Activated naive CD4-positive, alpha-beta T cell treated with Interleukin-2 at 50 U/mL for 16 hours (primary cell): Measurements from ENCODE around the gene CD9.

Experiments used
- DNase-seq: peaks from one replicate; pipeline ENCODE4 v3.0.0-alpha.2; 2020

The CD9 gene

DNA sequence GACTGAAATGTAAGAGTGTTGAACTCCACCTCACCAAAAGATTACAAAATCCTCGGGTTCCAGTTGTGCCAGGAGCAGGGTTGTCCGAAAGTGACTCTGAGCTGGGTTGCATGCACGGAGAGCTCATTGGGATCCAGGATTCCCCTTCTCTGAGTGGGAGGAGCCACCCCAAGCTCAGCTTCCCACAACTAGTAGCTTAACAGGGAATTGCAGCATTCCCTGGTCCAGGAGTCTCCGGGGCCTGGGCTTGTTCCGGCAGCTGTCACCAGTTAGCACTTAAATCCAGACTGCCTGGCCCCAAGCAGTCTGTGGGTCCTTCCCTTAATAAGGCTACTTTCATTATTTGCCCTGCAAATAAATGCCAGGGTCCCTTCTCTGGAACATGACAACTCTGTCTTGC is 50.1 kb downstream of the CD9 start:
- DNase-seq = no peak

DNA sequence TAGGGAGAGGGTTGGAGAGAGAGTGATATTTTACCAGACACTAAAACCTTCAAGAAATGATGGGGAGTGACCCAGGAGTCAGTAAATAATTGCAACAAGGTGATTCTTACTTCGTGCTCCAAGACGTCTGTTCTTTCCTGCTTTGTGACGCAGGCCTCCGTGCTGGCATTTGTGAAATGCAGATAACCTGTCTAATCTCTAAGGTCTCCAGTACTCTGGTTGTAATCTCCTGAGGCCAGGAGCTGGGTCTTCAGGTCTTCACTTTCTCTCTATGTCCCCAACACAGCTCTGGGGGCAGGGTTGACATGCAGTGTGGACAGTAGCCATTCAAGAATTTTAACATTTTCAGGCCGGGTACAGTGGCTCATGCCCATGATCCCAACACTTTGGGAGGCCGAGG is 53.1 kb downstream of the CD9 start:
- no peak for DNase-seq

DNA sequence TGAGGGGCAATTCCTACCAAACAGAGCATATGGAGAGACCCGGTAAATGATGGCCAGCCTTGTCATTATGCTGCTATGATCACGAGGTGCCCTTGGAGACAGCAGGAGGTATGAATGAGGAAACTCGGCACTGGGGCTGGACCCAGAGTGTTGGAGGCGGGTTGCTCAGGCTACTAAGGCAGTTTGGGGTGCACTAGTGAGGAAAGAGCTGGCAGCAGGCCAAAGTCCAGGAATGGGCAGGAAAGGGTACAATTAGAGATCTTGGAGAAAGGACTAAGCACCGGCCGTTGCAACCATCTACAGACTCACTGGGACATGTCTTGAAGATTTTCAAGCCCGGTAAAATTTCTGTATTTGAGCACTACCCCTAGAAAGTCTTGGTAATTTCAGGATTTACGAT is 54.3 kb downstream of the CD9 start:
- DNase-seq = no peak

DNA sequence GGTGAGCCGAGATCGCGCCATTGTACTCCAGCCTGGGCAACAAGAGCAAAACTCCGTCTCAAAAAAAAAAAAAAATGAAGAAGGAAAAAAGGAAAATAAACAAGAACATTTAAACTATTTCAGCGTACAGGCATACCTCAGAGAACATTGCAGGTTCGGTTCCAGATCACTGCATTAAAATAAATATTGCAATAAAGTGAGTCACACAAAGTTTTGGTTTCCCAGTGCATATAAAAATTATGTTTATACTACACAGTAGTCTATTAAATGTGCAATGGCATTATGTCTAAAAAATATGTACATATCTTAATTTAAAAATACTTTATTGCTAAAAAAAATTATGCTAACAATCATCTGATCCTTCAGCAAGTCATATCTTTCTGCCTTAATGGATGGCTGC is 56.8 kb downstream of the CD9 start:
- DNase-seq = no peak

DNA sequence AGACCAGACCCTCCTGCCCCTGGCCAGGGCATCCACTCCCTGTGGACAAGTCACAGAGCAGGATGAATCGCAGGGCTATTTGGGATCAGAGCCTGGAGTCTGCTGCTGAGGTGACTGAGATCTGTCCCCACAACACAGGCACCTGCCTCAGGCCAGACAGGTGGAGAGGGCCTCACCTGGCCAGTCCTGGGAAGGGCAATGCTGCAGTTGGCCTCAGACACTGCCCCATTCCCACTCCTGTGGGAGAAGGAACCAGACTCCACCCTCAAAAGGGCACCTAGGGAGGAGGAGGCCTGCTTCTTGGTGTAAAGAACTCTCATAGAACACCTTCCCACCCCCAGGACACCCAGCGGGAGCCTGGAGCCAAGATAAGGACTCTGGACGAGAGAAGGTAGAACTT is 62.0 kb downstream of the CD9 start:
- no peak for DNase-seq

DNA sequence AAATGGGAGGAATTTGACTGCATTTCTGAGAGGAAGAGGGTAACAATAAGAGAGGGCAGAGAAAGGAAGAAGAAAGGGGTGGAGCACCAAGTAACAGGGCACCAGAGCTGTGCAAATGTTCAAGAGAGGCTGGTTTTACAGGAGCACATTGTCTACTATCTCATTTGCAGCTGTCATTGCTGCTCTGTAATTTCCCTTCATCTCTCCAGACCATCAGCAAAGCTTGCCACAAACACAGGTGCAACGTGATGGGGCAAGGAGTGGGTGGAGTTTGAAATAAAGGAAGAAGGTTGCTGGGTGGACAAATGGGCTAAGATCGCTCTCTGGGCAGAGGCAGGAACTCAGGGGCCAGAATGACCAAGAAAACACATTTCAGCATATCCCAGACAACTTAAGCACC is 62.4 kb downstream of the CD9 start:
- no peak for DNase-seq

DNA sequence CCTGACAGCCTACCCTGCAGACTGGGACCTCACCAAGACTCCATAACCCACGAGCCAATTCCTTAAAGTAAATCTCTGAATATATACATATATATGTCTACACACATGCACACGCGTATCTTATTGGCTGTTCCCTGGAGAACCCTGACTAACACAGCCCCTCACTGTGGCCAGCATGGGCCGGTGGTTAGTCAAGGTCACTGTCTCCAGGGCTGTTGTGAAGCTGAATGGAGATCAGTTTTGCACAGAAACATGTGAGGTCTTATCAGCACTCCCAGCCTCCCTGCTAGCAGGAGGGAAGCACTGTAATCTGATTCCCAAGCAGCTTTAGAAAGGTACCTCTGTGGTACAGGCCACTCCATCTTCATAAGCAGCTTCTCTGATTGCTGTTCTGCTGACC is 63.7 kb downstream of the CD9 start:
- DNase-seq = no peak

DNA sequence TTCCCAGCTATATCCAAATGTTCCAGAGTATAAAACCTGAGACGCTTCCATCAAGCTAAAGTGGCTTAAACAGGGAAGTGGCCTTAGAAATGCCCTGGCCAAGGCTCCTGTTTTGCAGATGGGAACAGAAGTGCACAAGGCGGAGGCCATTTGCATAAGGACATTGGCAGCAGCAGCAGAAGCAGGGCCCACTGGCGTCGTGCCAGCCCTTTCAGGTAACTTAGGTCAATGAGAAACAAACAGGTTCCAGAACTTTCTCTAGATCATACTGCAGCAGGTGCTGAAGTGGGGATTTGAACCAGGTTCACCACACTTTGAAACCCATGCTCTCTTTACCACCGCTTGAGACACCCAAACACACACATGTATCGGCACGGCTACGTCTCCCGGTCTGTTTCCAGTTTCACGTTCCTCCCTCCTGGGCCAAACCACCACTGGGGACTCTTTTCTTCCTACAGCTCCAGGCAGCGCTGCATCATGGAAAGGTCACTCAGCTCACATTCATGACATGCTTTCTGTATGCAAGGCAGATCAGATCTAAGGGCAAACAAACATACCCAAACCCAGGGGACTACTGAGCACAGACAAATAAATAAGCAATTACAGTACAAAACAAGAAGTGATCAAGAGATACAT is 64.3 kb downstream of the CD9 start:
- DNase-seq = no peak

DNA sequence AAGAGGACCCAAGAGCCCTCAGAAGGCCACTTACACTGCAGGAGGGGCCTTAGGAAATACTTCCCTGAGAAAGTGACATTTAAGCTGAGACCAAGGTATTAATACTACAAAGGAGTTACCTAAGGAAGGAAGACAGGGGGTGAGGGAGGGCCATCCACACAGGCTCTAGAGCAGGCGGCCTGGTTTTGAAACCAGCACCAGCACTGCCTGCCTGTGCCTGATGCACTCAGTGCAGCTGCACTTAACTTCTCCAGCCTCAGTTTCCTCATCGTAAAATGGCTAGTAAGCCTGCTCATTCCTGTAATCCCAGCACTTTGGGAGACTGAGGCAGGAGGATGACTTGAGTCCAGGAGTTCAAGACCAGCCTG is 64.8 kb downstream of the CD9 start:
- no peak for DNase-seq

DNA sequence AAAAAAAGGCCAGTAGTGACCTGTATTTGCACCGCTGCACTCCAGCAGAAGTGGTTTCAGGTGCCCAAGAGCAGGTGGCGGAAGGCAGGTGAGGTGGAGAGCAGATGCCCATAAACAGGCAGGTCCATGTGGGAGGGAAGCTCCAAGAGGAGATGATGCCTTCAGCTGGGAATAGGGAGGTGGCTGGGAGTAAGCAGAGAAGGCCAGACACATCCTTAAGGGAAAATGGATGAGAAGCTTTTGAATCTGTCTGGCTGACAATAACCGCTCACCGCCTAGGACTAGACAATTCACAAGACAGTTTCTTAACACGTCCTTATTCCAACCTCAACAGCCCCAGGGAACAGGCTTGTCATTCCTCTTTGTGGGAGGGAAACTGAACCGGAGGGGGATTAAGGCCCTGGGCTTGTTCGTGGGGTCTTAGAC is 66.4 kb downstream of the CD9 start:
- DNase-seq = no peak

DNA sequence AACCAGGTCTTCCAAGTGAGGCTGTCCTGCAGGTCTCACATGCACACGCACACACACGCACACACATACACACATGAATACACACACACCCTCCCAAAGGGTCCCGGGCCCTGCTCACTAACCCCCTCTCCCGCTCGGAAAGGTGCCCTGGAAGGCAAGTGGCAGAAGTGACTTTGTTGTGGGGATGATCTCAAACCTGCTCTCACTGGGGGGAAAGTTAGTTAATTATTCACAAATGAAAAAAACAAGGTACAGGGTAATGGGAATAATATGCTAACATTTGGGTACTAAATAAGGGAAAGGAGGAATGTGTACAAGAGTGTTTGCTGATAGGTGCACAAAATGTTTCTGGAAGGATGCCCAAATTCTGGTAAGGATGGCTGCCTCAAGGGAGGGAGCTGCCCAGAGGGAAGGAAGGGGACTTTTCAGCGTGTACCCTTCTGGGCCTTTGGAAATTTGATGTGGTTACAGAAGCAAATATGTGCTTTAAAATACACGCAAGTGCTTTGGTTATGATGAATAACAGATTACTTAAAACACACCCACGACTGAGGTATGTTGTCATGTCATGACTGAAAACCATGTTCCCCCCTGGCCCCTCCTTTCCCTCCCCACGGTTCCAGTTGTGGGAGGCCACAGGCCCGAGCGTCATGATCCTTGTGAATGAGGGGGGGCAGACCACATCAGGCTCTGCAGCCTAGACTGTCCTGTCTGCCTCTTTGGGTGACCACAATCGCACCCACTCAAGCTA is 66.9 kb downstream of the CD9 start:
- DNase-seq = peak; percentile 73

DNA sequence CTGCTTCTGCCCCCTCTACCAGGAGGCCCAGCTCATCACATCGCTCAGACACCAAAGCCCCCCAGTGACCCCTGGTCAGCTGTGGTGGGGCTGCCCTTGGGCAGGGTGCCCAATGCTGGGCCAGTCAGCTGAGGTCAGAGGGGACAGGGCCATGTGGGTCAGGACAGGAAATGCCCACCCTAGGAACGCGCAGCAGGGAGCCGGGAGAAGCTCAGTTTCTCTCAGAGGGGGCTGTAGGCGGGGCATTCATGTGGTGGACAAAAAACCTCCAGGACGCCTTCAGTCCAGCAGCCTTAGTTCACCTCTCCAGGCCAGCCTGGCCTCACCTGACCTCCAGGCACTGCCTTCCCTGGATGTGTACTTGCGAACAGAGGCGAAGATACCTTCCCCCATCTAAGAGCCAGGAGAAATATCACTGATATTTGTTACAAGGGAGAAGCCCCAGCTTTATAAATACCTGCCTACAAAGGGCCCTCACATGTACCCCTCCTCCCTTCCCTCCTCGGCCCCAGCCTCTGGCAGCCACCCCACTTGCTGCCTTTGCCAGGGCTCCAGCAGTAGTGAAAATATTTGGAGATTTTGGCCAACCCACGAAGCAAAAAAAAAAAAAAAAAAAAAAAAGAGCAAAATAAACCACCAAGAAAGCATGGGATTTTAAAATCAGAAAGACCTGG is 68.4 kb downstream of the CD9 start:
- DNase-seq = no peak

DNA sequence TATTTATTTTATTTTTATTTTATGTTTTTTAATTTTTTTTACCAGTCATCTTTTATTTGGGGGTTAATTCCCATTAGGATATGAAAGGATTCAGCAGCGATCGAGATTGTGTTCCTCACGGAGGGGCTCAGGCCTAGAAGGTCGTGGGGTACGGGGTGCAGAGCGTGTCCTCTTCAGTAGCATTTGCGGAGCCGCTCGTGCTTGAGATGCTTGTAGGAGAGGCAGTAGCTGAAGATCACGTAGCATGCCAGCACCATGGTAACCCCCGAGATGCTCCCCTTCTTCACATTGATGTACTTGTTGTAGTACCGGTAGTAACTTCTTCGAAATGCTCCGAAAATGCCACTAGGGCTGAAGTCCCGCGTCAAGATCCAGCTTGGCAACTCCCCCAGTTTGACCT is 69.8 kb downstream of the CD9 start:
- DNase-seq = no peak

DNA sequence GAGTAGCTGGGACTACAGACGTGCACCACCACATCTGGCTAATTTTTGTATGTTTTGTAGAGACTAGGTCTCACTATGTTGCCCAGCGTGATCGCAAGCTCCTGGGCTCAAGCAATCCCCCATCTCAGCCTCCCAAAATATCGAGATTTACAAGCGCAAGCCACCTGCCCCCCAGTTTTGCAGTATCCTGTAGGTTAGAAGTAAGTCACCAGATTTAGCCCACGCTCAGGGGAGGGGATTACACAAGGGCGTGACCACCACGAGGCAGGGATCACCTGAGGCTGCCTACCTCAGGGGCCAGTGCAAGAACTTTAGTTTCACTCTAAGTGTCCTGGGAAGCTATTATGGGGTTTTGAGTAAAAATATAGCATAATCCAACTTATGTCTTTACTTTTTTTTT is 71.1 kb downstream of the CD9 start:
- DNase-seq = no peak

DNA sequence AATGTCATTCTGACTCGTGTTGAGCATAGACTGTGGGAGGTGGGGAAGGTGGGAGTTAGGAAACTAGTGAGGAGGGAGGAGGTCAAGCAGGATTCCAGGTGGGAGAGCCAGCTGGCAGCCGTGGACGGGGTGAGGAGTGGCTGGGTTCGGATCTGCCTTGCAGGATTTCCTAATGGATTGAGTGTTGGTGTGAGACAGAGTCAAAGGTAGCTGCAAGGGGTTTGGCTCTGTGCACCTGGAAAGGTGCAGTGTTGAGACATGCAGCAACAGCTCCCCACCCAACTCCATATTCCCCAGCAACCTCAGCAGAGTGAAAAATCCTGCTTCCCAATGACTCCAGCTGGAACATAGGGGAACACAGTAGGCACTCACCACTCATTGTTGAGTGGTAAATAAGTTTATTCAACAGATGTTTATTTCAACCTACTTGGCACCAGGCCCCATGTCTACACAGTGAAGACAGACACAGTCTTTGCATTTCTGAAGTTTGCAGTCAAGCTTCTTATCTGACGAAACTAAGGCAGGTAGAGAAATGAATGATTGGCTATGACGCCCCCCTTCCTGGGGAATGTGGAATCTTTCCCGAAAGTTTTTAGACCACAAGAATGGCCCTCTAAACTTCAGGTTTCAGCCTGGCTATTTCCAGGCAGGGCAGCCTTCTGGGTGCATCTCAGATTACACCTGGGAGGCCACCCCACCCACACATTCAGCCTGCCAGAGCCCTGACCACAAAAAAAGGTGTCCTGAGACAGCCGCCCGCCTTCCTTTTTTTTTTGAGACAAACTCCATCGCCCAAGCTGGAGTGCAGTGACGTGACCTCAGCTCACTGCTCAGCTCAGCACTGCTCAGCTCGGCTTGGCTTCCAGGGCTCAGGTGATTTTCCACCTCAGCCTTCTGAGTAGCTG is 72.4 kb downstream of the CD9 start:
- no peak for DNase-seq

DNA sequence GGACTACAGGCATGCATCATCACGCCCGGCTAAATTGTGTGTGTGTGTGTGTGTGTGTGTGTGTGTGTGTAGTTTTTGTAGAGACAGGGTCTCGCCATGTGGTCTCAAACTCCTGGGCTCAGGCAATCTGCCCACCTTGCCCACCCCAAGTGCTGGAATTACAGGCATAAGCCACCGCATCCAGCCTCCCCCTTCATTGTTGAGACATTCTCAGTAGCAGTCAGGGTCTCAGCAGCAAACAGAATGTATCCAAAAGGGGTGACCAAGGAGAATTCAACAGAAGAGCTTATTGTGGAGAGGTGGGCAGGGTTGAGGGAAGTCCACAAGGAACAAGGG is 73.0 kb downstream of the CD9 start:
- no peak for DNase-seq

DNA sequence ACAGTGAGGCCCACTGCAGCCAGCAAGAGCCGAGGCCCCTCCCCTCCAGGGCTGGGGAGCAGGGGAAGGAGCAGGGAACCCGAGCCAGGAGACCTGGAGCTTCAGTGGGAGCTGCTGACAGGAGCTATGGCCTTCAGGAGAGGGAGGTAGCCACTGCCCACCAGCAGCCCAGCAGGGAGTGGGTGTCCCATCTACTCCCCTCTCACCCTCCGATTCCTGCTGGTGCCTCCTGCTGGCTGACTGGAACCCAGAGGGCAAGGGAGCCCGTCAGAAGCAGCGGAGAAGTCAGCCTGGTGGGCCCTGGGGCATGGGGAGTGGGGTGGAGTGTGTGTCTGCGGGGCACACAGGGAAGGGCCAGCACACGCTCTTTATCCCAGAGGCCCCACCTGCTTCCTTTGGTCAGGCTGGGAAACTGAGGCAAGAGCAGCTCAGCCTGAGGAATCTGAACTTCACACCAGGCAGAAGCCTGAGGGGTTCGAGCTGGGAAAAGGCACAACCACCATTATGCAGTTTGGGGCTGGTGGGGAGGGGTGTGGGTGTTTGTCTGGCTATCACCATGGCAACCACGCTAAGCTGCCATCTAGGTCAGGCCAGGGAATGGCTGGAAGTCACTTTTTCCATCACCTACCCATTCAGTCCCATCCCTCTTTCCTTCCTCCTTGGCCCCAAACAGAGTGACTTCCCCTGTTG is 73.5 kb downstream of the CD9 start:
- no peak for DNase-seq

DNA sequence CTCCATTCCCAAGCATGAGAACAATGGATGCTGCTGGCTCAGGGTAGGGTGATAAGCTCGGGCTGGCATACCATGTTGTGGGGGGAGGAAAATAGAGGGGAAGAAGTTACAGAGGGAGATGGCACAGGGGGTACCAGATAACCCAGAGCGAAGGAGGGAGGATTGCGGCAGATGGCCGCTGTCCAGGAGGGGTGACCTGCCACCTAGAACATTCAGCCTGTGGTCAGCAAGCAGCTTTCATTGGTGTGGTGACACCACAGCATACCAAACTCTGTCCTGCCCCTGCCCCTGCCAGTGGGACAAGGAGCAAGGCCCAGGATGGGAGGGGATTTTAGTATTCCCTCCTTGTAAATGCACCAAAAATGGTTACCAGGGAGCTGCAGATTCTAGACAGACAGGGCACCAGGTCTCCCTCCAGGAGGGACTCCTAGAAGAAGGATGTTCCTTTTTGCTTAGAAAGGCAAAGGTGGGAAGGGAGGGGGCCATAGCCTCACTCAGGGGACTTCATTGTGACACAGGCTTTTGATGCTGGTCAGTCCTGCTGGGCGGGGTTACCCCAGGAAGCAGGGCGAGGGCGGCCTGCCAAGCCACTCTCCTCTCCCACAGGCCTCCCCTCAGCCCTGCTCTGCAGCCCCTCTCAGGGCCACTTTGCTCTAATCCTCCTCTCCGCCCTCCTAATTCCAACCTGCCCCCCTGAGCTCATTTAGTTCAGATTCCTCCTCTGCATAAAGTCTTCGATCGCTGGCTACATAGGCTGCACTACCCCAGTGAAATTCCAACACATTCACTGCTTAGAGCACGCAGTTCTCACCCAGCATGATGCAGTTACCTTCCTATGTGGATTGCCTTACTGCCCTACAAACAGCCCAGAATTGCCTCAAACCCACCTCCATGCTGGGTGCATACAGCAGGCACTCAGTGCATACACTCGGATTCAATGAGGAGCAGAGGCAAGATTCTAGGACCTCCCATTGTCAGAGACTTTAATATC is 74.3 kb downstream of the CD9 start:
- DNase-seq = no peak

DNA sequence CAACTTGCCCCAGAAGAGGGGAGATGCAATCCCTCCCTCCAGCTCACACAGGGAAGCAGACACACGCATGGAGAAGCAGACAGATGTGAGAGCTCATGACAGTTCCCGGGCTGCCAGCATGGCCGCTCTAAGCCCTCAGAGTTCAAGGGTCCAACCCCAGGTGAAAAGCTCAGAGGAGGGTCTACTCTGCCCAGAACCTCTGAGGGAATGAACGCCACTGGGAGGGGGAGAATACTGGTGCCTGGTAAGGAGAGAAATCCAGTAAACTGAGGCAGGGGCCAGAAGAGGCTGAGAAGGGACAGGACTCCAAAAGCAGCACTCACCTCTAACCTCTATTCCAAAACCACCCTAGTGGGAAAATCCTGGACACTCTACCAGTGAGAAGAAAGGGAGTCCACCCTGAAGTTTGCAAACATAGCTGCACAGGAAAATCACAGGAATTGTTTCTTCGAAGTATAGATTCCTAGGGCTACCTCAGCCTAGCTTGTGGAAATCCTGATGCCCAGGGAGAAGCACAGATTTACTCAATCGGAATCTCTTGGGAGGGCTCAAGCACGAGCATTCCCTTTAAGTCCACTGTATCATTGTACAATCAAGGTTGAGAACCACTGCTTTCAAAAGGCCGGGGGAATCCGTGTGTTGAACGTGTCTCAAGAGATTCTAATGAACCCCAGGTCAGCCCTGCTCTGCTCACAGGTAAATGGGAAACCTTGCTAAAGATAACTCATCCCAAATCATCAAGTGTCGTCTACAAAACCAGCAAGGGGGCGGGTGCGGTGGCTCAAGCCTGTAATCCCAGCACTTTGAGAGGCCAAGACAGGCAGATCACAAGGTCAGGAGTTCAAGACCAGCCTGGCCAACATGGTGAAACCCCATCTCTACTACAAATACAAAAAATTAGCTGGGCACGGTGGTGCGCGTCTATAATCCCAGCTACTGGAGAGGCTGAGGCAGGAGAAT is 76.0 kb downstream of the CD9 start:
- no peak for DNase-seq

DNA sequence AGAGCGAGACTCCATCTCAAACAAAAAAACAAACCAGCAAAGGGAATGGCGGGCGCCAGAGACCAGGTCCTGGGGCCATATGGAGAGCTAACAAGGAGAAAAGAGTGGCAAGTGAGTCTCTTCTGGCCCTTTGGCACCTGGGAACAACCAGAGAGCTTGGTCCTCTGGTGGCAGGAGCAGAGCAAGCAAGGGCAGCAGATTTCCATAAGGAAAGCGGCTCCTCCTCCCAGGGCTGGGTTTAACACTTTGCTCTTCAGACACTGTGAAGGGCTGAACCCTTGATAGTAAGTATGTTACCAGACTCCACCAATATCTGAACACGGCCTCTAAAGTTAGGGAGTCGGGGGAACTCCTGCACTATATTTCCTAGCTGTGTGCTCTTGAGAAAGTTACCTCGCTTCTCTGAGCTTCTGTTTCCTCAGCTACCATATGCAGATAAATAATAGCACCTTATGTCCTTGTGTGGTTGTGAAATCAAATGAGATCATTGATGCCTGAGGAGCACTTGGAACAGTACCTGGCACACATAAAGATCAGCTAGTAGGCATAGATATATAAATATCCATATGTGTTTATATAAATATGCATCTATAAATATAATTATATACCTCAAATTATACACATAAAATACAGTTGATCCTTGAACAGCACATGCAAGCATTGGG is 76.9 kb downstream of the CD9 start:
- no peak for DNase-seq
